Measurements from ENCODE around the gene ARHGEF3. TPM values are rescaled to one million over a fixed set of nuclear protein-coding genes. Genes with fewer than 3 reads are reported as not detected.
A peak's percentile ranks its signal among the peaks of the same experiment; 100 is the strongest.

The ARHGEF3 gene
- total RNA-seq, 4 donors from 2014 or later = 15.9 to 79.4 (median 44.8) TPM

DNA sequence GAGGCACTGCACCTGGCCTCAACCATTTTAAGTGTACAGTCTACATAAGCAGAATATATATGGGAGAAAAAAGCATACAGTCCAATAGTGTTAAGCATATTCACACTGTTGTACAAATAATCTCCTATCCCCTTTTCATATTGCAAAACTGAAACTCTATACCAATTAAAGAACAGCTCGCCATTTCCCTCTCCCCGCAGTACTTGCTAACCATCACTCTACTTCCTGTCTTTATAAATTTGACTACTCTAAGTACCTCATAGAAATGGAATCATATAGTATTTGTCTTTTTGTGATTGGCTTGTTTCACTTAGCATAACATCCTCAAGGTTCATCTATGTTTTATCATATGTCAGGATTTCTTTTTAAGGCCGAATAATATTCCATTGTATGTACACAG is 97.0 kb downstream of the ARHGEF3 start:
- intact Hi-C loops (cut with DNase I; ENCODE audit: low total_unique reads) = loop anchor here (5.0 kb wide), 2 partner anchors 98 to 283 kb away; partner anchors contain the start of gene ARHGEF3
- no peak for DNase-seq
- no peaks in the 10 kb centered on the region for H3K36me3 ChIP-seq
- H3K4me1 ChIP-seq = no peaks in the 10 kb centered on the region
- H3K4me3 ChIP-seq = no peak overlapping the region
- no peaks in the 10 kb centered on the region for H3K9me3 ChIP-seq
- no peak overlapping the region for H3K27ac ChIP-seq
- TF ChIP-seq, protein P1, sequence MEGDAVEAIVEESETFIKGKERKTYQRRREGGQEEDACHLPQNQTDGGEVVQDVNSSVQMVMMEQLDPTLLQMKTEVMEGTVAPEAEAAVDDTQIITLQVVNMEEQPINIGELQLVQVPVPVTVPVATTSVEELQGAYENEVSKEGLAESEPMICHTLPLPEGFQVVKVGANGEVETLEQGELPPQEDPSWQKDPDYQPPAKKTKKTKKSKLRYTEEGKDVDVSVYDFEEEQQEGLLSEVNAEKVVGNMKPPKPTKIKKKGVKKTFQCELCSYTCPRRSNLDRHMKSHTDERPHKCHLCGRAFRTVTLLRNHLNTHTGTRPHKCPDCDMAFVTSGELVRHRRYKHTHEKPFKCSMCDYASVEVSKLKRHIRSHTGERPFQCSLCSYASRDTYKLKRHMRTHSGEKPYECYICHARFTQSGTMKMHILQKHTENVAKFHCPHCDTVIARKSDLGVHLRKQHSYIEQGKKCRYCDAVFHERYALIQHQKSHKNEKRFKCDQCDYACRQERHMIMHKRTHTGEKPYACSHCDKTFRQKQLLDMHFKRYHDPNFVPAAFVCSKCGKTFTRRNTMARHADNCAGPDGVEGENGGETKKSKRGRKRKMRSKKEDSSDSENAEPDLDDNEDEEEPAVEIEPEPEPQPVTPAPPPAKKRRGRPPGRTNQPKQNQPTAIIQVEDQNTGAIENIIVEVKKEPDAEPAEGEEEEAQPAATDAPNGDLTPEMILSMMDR (IDR thresholded peaks at IDR 0.05) = no peak
- TF ChIP-seq POLR2A (IDR thresholded peaks at IDR 0.05) = no peak
- no peaks in the 10 kb centered on the region for H3K27me3 ChIP-seq

- no peaks in the 10 kb centered on the region for H3K36me3 ChIP-seq
- no peak overlapping the region for H3K4me3 ChIP-seq
- H3K4me1 ChIP-seq = no peaks in the 10 kb centered on the region
- intact Hi-C loops (cut with DNase I; ENCODE audit: low total_unique reads) = loop anchor here (5.0 kb wide), 2 partner anchors 100 to 285 kb away; partner anchors contain the start of gene ARHGEF3
- DNase-seq = peak in 1 of 2 donors; percentile 68
- TF ChIP-seq, protein P1 (IDR thresholded peaks at IDR 0.05) = peak; percentile 86 to 96 (median 89)
- no peak for TF ChIP-seq POLR2A (IDR thresholded peaks at IDR 0.05)
- H3K27ac ChIP-seq = peak overlapping the region in 1 of 2 donors; percentile 2
- no peaks in the 10 kb centered on the region for H3K9me3 ChIP-seq
- H3K27me3 ChIP-seq = no peaks in the 10 kb centered on the region
These were observed 99.0 kb downstream of the ARHGEF3 start for GRCh38 chr3:56702490-56703315.

DNA sequence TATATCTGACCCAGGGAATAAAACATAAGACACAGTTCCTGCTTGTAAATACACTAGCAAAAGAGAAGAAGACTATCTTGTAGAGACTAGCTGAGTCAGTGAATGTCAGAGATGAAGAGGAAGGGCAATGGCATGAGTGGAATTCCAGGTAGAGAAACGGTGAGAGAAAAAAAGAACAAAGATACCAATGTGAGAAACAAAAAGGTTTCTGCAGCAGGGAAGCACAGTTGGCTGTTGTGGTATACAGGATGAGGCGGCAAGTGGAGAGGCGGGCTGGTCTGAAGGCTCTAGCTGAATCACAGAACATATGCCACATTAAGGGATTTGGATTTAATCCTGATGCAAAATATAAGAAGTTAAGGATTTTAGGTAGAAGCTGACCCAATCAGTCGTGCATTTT is 101.6 kb downstream of the ARHGEF3 start:
- no peak overlapping the region for H3K27ac ChIP-seq
- no peak overlapping the region for H3K4me3 ChIP-seq
- no peak for TF ChIP-seq POLR2A (IDR thresholded peaks at IDR 0.05)
- TF ChIP-seq, protein P1 (IDR thresholded peaks at IDR 0.05) = no peak
- H3K9me3 ChIP-seq = no peaks in the 10 kb centered on the region
- no peaks in the 10 kb centered on the region for H3K36me3 ChIP-seq
- no peak for DNase-seq
- intact Hi-C loops (cut with DNase I; ENCODE audit: low total_unique reads) = loop anchor here (5.0 kb wide), 2 partner anchors 102 to 287 kb away; partner anchors contain the start of gene ARHGEF3
- H3K4me1 ChIP-seq = no peaks in the 10 kb centered on the region
- no peaks in the 10 kb centered on the region for H3K27me3 ChIP-seq

DNA sequence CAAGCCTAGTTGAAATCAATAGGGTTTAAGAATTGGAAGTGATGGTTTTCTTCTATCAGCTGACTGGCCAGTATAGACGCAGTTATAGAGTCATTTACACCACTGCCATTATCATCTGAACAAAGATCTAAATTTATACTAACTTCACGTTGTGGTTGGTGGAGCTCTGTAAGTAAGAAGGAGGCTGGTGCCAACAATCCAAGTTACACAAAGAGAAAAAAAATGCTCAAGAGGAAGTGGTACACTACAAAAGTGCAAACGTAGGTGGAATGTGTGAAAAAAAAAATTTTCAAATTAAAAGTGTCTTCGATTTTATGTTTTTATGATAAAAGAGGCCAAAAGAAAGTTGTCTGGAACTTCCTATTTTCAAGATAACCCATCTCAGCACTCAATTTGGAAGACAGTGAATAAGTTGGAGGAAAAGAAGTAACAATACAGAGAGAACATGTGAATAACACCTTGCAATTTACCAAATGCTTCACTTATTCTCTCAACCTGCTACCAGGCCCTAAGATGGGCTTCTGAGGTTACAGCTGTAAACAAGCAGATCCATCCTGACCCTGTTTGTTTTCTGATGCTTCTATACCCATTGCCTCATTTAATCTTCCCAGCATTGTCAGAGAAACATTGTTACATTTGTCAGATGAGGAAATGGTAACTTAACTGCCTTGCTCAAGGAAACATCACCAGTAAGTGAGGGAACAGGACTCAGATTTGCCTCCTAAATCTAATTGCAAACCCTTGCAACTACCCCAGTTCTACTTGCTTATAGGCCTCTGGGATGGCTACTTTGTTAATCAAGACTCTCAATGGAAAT is 106.7 kb downstream of the ARHGEF3 start:
- intact Hi-C loops (cut with DNase I; ENCODE audit: low total_unique reads) = no loop called here
- no peaks in the 10 kb centered on the region for H3K27me3 ChIP-seq
- no peak overlapping the region for H3K4me3 ChIP-seq
- H3K4me1 ChIP-seq = no peaks in the 10 kb centered on the region
- no peaks in the 10 kb centered on the region for H3K9me3 ChIP-seq
- no peak for DNase-seq
- no peak overlapping the region for H3K27ac ChIP-seq
- TF ChIP-seq, protein P1 (IDR thresholded peaks at IDR 0.05) = no peak
- no peak for TF ChIP-seq POLR2A (IDR thresholded peaks at IDR 0.05)
- no peaks in the 10 kb centered on the region for H3K36me3 ChIP-seq

Measured in uterus (tissue), 4 donors.